ENCODE results near the gene ARMC8.

The ARMC8 gene

GRCh38 chr3:138241676-138242075 lies 54.6 kb downstream of the ARMC8 start:
- in situ Hi-C loops (cut with HindIII; ENCODE audit: low sequenced_read_pairs), result no loop called here

- in situ Hi-C loops (cut with HindIII; ENCODE audit: low sequenced_read_pairs), result no loop called here
Observed at GRCh38 chr3:138242466-138242865, 55.4 kb downstream of the ARMC8 start.

- in situ Hi-C loops (cut with HindIII; ENCODE audit: low sequenced_read_pairs), result no loop called here
Observed at GRCh38 chr3:138245026-138245425, 57.9 kb downstream of the ARMC8 start.

- in situ Hi-C loops (cut with HindIII; ENCODE audit: low sequenced_read_pairs), result no loop called here
Observed at GRCh38 chr3:138249636-138250035, 62.5 kb downstream of the ARMC8 start.

- in situ Hi-C loops (cut with HindIII; ENCODE audit: low sequenced_read_pairs), result no loop called here
Observed at GRCh38 chr3:138253609-138254008, 66.5 kb downstream of the ARMC8 start.

- in situ Hi-C loops (cut with HindIII; ENCODE audit: low sequenced_read_pairs), result no loop called here
Observed at GRCh38 chr3:138254216-138254615, 67.1 kb downstream of the ARMC8 start.

GRCh38 chr3:138256022-138256421 lies 68.9 kb downstream of the ARMC8 start:
- in situ Hi-C loops (cut with HindIII; ENCODE audit: low sequenced_read_pairs), result no loop called here

GRCh38 chr3:138257986-138258385 lies 70.9 kb downstream of the ARMC8 start:
- in situ Hi-C loops (cut with HindIII; ENCODE audit: low sequenced_read_pairs), result no loop called here

- in situ Hi-C loops (cut with HindIII; ENCODE audit: low sequenced_read_pairs), result no loop called here
Observed at GRCh38 chr3:138259126-138259525, 72.0 kb downstream of the ARMC8 start.

GRCh38 chr3:138260611-138261010 lies 73.5 kb downstream of the ARMC8 start:
- in situ Hi-C loops (cut with HindIII; ENCODE audit: low sequenced_read_pairs), result no loop called here

GRCh38 chr3:138263104-138263503 lies 76.0 kb downstream of the ARMC8 start:
- in situ Hi-C loops (cut with HindIII; ENCODE audit: low sequenced_read_pairs), result no loop called here

- in situ Hi-C loops (cut with HindIII; ENCODE audit: low sequenced_read_pairs), result no loop called here
Observed at GRCh38 chr3:138265745-138266144, 78.6 kb downstream of the ARMC8 start.

GRCh38 chr3:138267083-138267482 lies 80.0 kb downstream of the ARMC8 start:
- in situ Hi-C loops (cut with HindIII; ENCODE audit: low sequenced_read_pairs), result no loop called here

GRCh38 chr3:138270245-138270644 lies 83.1 kb downstream of the ARMC8 start:
- in situ Hi-C loops (cut with HindIII; ENCODE audit: low sequenced_read_pairs), result no loop called here

- in situ Hi-C loops (cut with HindIII; ENCODE audit: low sequenced_read_pairs), result no loop called here
Observed at GRCh38 chr3:138271189-138271794, 84.2 kb downstream of the ARMC8 start.

GRCh38 chr3:138281561-138281960 lies 94.5 kb downstream of the ARMC8 start:
- in situ Hi-C loops (cut with HindIII; ENCODE audit: low sequenced_read_pairs), result no loop called here

GRCh38 chr3:138282836-138283235 lies 95.7 kb downstream of the ARMC8 start:
- in situ Hi-C loops (cut with HindIII; ENCODE audit: low sequenced_read_pairs), result no loop called here

GRCh38 chr3:138284079-138284478 lies 97.0 kb downstream of the ARMC8 start:
- in situ Hi-C loops (cut with HindIII; ENCODE audit: low sequenced_read_pairs), result no loop called here

GRCh38 chr3:138284957-138285477 lies 97.9 kb downstream of the ARMC8 start:
- in situ Hi-C loops (cut with HindIII; ENCODE audit: low sequenced_read_pairs), result no loop called here

- in situ Hi-C loops (cut with HindIII; ENCODE audit: low sequenced_read_pairs), result no loop called here
Observed at GRCh38 chr3:138289260-138289659, 102.2 kb downstream of the ARMC8 start.

- in situ Hi-C loops (cut with HindIII; ENCODE audit: low sequenced_read_pairs), result no loop called here
Observed at GRCh38 chr3:138289701-138290100, 102.6 kb downstream of the ARMC8 start.

- in situ Hi-C loops (cut with HindIII; ENCODE audit: low sequenced_read_pairs), result no loop called here
Observed at GRCh38 chr3:138296639-138297038, 109.5 kb downstream of the ARMC8 start.

- in situ Hi-C loops (cut with HindIII; ENCODE audit: low sequenced_read_pairs), result no loop called here
Observed at GRCh38 chr3:138297059-138297607, 110.0 kb downstream of the ARMC8 start.
